ENCODE measurements around the gene DIP2C.

DNA sequence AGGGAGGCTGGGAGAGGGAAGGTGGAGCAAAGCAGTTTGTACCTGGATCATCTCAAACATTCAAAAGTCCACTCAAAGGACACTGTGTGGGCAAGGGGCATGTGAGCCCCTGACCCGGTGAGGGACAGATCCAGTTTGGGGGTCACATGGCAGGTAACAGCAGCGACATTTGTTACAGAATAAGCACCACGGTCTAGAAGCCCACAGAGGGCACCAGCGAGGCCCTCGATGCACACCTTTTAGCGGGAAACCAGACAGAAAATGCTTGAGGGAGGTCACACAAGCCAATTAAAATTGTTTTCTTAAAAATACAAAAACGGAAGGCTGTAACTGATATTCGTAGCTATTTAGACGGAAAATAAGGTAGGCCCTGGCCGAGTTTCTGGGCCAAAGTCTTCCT is 409.8 kb downstream of the DIP2C start:
- TF ChIP-seq, protein P1, sequence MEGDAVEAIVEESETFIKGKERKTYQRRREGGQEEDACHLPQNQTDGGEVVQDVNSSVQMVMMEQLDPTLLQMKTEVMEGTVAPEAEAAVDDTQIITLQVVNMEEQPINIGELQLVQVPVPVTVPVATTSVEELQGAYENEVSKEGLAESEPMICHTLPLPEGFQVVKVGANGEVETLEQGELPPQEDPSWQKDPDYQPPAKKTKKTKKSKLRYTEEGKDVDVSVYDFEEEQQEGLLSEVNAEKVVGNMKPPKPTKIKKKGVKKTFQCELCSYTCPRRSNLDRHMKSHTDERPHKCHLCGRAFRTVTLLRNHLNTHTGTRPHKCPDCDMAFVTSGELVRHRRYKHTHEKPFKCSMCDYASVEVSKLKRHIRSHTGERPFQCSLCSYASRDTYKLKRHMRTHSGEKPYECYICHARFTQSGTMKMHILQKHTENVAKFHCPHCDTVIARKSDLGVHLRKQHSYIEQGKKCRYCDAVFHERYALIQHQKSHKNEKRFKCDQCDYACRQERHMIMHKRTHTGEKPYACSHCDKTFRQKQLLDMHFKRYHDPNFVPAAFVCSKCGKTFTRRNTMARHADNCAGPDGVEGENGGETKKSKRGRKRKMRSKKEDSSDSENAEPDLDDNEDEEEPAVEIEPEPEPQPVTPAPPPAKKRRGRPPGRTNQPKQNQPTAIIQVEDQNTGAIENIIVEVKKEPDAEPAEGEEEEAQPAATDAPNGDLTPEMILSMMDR (IDR thresholded peaks at IDR 0.05) = no peak
- no peak for TF ChIP-seq POLR2A (IDR thresholded peaks at IDR 0.05)
